AG04450 (cell line): Measurements from ENCODE around the gene ADCY4. TPM values are rescaled to one million over a fixed set of nuclear protein-coding genes. Genes with fewer than 3 reads are reported as not detected.

Source experiments
- CTCF ChIA-PET: fragments of 300-600, 350-600 bp; formaldehyde crosslinking; extraction: SDS; loops from one replicate; lab custom pipeline; 2022; ENCODE audit warnings: antibody characterized with exemption, inconsistent platforms; lab: Charles Lee
- POLR2A ChIA-PET: fragments of 350-600 bp; formaldehyde crosslinking; extraction: SDS; loops from one replicate; lab custom pipeline; 2021; ENCODE audit warnings: antibody characterized with exemption, inconsistent platforms; lab: Yijun Ruan, JAX
- DNase-seq: peaks from one replicate; pipeline ENCODE4 v3.0.0-alpha.2; 2011; ENCODE audit warnings: low read depth, low spot score
- H3K27ac ChIP-seq: one replicate; pipeline ENCODE4 v1.5.1; 2012; ENCODE audit warnings: low read depth, low read length, control low read depth
- H3K27me3 ChIP-seq: one replicate; pipeline ENCODE4 v1.6.0; 2012; ENCODE audit warnings: low read length; ENCODE audit not compliant: control insufficient read depth, insufficient read depth
- H3K4me3 ChIP-seq: 2 replicates; pipeline ENCODE4 v1.5.1; 2011; ENCODE audit warnings: mild to moderate bottlenecking, low read depth, low read length, control low read depth
- H3K9me3 ChIP-seq: 2 replicates; pipeline ENCODE4 v1.5.1; 2012; ENCODE audit warnings: low read length; ENCODE audit not compliant: control insufficient read depth, insufficient read depth
- polyA plus RNA-seq: library from polyadenylated mRNA; depleted of rRNA; stranded (reverse); fragments of >200 nt; gene quantifications from 2 replicates; pipeline ENCODE4 v1.2.3, GENCODE V29; 2011
- TF ChIP-seq, protein P1 (sequence below): IDR thresholded peaks from 2 replicates; pipeline ENCODE4 v1.5.1; 2011; ENCODE audit warnings: low read depth, low read length, control low read depth, inconsistent platforms

ADCY4 gene
- polyA plus RNA-seq, 1 experiment, result 0.04 TPM

DNA sequence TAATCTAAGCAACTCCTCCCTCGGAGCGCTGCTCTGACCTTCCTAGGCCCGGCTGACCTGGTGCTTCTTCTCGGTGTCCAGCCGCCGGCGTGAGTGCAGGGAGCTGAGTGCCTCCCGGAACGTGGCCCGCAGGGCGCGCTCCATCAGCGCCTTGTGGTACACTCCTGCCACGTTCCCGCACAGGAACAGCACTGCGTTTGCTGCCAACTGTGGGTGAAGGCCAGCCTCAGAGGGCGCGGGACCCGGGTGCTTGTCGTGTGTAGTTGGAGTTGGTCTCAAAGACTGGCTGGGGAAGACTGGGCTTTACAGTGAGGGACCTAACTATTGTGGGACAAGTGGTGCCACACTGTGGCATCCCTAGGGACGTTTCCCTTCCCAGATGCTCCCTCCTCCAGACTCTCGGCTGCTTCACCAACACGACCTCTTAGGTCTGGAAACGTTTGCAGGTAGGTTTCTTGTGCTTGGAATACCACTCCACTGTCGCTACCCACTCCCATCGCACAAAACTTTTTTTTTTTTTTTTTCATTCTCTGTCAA lies 3.1 kb downstream of the ADCY4 start:
- TF ChIP-seq, protein P1, sequence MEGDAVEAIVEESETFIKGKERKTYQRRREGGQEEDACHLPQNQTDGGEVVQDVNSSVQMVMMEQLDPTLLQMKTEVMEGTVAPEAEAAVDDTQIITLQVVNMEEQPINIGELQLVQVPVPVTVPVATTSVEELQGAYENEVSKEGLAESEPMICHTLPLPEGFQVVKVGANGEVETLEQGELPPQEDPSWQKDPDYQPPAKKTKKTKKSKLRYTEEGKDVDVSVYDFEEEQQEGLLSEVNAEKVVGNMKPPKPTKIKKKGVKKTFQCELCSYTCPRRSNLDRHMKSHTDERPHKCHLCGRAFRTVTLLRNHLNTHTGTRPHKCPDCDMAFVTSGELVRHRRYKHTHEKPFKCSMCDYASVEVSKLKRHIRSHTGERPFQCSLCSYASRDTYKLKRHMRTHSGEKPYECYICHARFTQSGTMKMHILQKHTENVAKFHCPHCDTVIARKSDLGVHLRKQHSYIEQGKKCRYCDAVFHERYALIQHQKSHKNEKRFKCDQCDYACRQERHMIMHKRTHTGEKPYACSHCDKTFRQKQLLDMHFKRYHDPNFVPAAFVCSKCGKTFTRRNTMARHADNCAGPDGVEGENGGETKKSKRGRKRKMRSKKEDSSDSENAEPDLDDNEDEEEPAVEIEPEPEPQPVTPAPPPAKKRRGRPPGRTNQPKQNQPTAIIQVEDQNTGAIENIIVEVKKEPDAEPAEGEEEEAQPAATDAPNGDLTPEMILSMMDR, result no peak

DNA sequence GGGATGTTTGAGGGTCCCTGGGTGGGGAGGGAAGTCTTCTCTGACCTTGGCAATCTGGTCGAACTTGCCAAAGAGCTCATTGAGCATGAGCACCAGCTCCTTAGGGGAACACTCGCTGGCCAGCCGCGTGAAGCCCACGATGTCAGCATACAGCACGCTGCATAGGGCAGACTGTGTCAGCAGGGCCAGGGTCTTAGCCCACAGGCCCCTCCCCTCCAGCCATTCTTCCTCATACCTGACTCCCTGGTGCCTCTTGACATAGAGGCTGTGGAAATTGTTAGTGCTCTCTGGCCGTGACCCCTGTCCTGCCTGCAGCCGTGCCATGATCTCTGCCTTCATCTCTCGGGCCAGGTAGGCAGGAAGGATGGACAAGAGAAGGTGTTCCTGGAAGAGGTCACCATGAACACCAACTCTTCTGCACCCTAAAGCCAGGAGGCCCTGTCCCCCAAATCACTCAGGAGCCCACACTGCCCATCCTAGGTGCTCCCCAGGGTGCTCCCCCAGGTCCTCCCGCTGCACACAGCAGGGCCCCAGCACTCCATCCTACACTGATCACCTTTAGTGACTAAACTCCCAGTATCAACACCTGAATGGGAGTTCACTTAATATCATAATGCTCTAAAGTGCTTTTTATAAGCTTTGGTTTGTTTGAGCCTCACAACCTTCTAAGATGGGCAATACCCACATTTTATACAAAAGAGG lies 3.7 kb downstream of the ADCY4 start:
- ChIA-PET CTCF (interaction anchor here (1.5 to 21.9 kb wide), 6 partner anchors 22 to 102 kb away, joined by 5 to 712 read pairs (median 43); partner anchors contain the start of genes CBLN3, CIDEB, KHNYN and LTB4R2), POLR2A (interaction anchor here (0.6 kb wide), 1 partner anchor 85 kb away, joined by 7 read pairs; no protein-coding TSS in a partner anchor)
- peaks cover 41% of the 10 kb centered on the region for H3K27me3 ChIP-seq
- TF ChIP-seq, protein P1, result no peak
- H3K4me3 ChIP-seq, result no peak overlapping the region
- H3K27ac ChIP-seq, result no peak overlapping the region
- DNase-seq, result no peak
- no peaks in the 10 kb centered on the region; the same call in 1 of the 2 replicates for H3K9me3 ChIP-seq

More for the DNA sequence above, 3.1 kb downstream of the ADCY4 start:
- H3K27me3 ChIP-seq, result peaks cover 46% of the 10 kb centered on the region
- no peak overlapping the region for H3K27ac ChIP-seq
- H3K9me3 ChIP-seq, result no peaks in the 10 kb centered on the region; the same call in 1 of the 2 replicates
- DNase-seq, result no peak
- ChIA-PET POLR2A (interaction anchor here (2.5 kb wide), 1 partner anchor 105 kb away, joined by 13 read pairs; no protein-coding TSS in a partner anchor), CTCF (interaction anchor here (0.7 to 21.9 kb wide), 14 partner anchors 10 to 110 kb away, joined by 3 to 712 read pairs (median 27); partner anchors contain the start of genes CBLN3, CIDEB, KHNYN and LTB4R2)
- H3K4me3 ChIP-seq, result no peak overlapping the region

DNA sequence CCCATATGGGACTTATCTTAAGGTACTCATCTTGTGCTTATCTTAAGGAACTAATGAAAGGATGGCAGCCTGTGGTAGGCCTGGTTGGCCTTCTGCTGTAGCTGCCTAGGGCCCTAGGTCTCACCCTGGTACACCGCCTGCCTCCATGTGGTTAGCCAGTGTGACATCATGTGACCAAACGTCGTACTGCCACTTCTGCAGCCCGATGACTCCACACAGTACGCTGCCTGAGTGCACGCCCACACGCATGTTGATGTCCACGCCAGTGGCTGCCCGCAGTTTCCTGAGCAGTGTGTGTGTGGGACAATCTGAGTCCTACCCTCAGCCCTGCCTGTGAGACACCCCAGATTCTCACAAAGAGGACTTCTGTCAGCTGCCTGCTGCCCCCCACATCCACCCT lies 5.1 kb downstream of the ADCY4 start:
- TF ChIP-seq, protein P1, result no peak
- DNase-seq, result no peak
- ChIA-PET POLR2A (no interaction called here), CTCF (interaction anchor here (4.3 to 21.9 kb wide), 3 partner anchors 22 to 104 kb away, joined by 29 to 712 read pairs (median 65); partner anchors contain the start of genes CBLN3, CIDEB and KHNYN)
- H3K9me3 ChIP-seq, result no peaks in the 10 kb centered on the region; the same call in 1 of the 2 replicates
- no peak overlapping the region for H3K27ac ChIP-seq
- peaks cover 34% of the 10 kb centered on the region for H3K27me3 ChIP-seq
- no peak overlapping the region for H3K4me3 ChIP-seq

DNA sequence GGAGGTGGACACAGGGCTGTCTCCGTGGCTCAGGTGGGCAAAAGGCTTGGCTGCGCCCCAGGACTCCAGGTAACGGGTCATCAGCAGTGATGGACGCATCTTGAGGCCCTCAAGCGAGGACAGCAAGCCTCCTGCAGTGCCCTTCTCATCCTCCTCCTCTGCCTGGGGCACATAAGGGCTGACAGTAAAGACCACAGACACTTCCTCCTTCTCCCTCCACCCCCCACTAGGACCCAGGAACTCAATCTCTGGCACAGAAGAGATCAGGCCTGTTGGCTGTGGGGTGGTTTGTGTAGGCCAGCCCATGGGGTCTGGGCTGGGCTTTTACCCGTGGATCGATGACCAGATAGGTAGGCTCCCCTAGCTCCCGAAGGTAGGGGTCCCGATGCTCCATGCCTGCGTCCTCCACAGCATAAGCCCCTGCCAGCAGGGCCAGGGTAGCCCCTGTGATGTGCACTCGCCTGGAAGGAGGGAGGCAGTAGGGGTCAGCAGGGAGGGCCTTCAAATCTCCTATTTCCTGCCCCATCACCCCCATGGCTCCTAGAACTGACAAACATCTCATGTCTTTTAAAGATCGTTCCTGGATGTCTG lies 5.7 kb downstream of the ADCY4 start:
- TF ChIP-seq, protein P1, result no peak
- no peak for DNase-seq
- CTCF ChIA-PET, result interaction anchor here (0.8 to 21.9 kb wide), 5 partner anchors 22 to 112 kb away, joined by 4 to 712 read pairs (median 5); partner anchors contain the start of genes CBLN3, CIDEB and KHNYN
- POLR2A ChIA-PET, result interaction anchor here (0.6 kb wide), 2 partner anchors 26 to 101 kb away, joined by 4 read pairs; partner anchors contain the start of gene KHNYN
- no peak overlapping the region for H3K4me3 ChIP-seq
- no peak overlapping the region for H3K27ac ChIP-seq
- peaks cover 33% of the 10 kb centered on the region for H3K27me3 ChIP-seq
- no peaks in the 10 kb centered on the region; the same call in 1 of the 2 replicates for H3K9me3 ChIP-seq
